CD1c-positive myeloid dendritic cell (primary cell): ENCODE measurements around the gene RREB1.

Source experiments
- DNase-seq: peaks from one replicate; pipeline ENCODE4 v3.0.0-alpha.2; 2016; ENCODE audit errors: extremely low spot score

Gene RREB1

DNA sequence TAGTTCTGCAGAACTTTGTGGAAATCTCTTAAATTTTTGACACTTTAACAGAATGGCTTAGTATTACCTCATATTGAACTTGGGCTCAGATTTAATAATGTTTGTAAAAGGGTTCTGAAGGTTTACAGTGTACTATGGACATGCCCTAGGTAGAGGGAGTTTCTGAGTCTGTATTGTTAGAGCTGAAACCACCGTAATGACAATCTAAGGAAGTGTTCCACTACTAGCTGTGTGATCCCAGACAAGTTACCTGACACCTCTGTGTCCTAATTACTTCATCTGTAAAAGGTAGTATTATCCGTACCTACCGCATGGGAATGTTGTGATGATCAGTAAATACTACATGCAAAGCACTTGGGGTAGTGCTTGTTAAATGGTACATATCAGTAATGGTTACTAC is 86.9 kb downstream of the RREB1 start:
- no peak for DNase-seq

DNA sequence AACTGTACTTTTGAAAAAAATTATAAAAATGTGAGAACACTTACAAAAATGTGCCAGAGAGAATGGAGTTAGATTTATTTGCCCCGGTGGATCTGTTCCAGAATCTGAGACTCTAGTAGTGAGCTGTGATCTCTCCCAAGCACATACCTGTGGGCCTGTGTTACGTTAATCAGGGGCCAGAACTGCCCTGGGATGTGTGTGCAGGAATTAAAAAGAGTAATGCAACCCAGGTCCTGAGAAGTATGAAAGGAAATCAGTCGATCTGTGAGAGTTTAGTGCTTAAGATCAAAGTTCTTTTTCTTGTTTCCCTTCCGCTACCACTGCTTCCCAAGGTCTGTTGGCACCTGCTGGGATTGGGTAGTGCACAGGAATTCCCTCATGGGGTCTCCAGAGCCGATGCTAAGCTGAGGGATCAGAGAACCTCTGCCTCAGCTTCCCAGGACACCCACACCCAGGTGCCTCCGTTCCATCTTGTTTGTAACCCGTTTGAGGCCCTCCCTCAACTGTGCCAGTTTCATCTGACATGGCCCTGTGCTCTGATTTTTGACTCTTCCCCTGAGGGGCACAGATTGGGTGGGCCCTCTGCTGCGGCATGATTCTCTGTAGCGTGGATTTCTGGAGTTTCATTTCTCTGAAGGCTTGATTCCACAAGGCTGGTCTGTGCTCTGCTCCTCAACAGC is 87.7 kb downstream of the RREB1 start:
- no peak for DNase-seq

DNA sequence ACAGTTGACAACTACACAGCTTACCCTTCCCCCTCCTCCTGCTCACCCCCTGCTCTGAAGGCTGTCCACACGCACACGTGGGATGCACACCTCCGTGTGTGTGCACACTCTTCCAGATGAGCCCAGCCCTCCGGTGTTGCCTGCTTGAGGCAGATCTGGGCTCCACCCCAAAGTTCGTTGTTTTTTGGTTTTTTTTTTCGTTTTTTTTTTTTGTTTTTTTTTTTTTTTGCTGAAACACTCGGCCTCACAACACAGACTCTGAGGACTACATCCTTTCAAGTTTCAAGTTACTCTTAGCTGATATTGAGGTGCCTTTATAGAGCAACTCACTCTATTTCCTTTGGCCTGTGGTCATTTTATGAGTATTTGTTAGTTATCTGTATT is 88.2 kb downstream of the RREB1 start:
- DNase-seq: no peak

DNA sequence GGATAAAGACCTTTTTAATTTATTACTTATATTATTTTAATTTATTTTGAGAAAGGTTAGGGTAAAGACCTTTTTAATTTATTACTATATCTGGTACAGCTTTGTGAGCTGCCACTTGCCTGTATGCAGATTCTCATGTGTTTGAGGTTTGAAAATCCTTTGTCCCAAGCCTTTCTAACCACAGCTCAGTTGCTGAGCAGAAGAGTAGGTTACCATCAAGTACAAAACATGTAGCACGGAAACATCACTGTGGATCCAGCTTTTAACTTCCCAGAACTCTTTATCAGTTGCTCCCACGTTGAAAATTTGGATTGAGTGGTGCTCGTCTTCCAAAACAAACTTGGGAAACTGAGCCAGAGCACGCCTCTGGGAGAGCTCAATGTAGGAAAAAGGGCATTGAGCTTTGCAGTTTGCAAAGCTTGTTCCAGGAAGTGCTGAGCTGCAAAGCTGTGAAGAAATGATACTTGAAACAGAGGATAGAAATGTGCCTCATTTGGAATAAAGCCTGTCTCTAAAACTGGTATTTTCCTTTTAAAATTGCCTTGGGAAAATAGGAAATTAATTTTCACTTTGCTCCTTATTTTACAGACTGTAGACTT is 89.0 kb downstream of the RREB1 start:
- no peak for DNase-seq

DNA sequence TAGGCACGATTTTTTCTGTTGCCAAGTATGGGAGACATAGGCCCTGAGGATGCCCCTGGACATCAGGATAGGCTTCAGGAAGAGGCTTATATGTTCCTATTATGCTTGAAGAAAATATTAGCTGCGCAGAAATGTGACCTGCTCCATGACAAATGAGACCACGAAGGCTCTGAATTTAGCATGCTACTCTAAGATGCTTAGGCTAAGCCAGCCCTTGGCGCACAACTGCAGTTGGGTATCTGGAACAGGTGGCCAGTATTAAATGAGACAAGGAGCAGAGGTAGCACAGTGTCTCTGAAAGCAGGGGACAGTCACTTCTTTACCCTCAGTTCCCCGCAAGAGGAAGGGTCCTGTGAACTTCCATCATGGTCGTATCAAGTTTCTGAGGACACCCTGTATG is 90.0 kb downstream of the RREB1 start:
- no peak for DNase-seq

DNA sequence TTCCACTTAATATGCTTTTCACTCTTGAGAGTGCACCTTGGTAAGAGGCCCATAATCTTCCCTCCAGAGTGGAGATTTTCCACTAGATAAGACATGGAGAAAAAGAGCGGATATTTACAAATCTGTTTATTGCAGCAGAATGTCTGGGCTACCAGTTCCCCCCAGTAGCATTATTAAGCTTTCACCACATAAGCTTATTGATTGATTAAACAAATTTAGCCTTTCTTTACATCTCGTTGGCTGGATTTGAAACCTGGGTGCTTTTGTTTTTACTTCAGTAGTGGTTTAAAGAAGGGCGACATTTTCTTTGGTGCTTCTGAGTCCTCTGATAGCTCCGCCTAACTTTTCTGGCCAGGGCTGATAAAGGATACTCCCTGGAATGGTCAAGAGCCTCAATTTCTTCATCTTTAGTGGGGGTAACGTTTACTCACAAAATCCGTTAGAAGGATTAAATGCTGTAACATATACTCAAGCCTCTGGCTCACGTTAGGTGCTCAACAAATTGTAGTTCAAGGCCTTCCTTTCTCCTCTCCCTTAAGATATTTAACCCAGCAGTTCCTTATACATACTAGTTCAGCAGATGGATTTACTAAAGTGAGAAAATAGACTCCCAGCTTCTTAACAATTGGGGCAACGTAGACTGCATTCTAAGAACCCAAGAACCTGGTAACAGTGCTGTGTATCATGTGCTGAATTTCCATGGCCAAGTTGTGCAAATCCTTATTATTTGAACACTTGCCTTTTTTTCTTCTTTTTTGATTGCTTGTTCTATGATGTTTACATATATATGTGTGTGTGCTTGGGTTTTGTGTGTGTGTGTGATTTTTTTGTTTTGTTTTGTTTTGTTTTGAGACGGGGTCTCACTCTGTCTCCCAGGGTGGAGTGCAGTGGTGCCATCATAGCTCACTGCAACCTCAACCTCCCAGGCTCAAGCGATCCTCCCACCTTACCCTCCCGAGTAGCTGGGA is 91.4 kb downstream of the RREB1 start:
- DNase-seq: no peak

DNA sequence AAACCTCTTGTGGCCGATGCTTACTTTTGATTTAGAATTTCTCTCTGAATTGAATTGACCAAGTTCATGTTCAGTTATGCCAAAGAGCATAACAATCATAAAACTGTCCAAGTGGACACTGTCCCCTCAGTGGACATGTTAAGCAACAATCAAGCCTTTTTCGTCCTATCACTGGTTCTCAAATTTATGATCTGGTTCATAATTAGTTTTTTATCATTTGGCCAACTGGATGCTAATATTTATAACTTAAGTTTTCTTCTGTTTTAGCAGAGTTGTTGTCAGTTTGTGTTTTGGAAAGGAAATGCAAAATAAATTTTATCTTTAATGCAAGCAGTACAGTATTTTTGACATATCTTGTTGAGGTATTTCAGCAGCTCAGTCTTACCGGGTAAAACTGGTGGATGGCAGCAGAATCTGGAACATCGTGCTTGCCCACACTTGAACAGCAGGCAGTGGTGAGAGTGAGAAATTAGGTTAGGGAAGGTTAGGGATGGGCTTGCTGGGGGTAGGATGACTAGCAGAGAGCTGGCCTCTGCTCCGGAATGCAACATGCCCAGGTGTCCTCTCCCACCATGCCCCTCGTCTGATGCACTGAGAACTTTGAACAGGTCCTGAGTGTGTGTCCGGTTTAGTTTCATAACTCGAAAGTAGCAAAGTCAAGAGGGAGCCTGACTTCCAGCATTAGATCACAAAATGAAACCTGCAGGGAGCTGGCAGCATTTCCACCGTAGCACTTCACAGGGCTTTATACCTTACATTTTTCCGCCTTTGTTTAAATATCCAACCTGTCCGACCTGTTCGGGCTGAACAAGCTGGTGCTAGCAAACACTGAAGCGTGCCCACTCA is 93.1 kb downstream of the RREB1 start:
- no peak for DNase-seq

DNA sequence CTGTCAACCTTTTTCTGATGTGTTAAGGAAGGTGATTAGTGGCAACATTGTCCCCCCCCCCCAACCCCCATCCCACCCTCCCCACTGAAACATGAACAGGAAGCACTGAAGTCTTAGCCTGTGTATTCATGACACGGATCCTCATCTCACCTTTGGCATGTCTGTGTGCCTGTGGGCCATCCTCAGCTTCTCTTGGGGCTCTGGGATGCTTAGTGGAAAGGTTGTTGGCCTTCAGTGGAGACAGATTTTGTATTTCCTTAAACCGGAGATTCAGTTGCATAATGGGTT is 93.6 kb downstream of the RREB1 start:
- no peak for DNase-seq

DNA sequence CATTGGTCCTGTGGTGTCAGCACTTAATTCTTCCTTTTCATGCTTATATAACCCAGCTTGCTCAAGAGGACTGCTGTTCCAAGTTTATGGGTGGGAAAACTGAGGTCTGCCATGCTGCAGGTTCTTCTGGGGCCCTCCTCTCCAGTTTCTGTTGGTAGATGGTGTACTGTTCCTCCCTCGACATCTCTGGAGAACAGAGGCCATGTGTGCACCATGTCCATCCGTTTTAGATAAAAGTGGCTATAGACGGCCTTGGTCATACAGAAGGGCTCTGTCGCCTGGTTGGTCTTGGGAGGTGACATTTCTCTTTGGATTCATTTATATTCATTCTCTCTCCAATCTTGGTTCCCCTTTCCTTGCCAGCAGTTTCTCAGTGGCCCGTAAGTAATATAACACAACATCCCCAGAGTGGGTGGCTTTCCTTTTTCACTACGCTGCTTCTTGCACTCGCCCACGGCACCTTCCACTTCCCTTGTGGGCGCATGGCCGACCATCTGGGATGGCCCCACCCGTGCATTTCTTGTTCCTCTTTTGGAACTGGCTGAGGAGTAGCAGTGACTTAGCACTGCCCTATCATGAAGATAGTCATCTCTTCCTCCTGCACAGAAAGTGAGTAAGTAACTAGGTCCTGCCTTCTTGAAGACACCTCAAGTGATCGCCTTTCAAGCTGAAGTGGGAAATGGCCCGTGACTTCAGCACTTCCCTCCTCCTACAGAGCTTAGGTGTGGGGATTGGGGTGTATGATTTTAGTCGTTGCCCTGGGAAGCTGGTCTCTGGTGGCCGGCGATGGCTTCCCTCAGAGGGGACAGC is 94.2 kb downstream of the RREB1 start:
- DNase-seq: peak; percentile 98

DNA sequence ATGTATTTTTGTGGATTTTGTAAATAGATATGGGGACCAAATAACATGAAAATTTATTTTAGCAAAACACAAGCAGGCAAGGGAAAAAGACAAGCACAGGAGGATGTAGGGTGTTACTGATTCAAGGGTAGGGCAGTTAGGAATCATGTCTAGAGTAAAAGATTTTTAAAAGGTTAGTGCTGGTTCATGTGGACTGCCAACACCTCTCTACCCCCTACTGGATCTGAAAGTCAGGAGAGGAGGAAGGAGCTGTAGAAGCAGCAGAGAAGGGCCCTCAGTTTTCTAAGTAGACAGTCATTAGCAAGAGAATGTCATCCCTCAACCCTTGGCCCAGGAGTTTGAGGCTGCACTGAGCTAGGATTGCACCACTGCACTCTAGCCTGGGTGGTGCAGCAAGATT is 95.2 kb downstream of the RREB1 start:
- DNase-seq: no peak

DNA sequence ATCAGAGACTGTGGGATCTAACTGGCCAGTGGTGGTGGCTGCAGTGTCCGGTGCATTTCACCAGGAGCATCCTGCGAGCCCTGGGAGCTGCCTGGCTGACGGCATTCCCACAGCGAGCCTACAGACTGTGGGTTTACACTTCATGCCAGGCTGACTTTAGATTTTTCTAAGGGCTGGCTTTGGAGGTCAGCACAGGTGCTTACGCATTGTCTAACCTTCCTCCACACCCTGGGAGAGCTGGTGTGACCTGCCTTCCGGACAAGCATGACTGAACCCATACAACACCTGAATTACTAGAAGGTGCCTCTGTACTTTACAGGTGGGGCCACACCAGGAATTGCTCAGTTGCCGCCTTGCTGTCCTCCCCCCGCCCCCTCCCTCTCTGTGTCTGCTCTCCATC is 96.2 kb downstream of the RREB1 start:
- no peak for DNase-seq

DNA sequence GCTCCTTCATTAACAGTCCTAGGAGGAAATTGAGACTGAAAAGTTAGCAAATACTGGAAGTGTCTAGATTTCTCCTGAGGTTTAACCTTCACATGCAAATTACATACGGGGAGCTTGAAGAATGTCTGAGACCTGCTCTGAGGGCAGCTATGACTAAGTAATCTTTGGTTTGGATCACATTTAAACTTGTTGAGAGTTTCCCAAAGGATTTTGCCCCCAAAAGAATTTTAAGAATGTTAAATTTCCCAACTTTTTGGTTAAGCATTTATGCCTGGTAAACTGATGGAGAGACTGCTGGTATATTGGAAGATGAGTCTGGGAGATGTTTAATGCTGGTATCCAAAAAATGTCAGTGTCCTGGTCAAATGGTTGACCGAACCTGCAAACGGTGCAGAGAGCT is 97.0 kb downstream of the RREB1 start:
- no peak for DNase-seq

DNA sequence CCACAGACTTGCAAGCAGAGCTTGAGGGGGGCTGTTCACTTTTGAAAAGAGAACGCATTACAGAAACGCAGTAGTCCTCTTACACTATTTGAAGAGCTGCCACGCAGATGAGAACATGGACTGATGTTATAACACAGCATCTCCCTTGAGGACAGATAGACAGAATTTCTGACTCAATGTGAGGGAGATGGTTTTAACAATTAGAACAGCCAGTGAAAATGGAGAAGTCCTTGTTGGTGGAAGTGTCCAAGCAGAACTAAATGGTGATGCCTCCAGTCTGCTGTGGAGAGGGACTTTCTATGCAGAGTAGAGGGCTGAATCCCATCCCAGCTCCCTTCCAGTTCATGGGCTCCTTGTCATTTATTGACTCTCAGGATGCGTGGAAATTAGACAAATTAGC is 100.0 kb downstream of the RREB1 start:
- DNase-seq: peak; percentile 42

DNA sequence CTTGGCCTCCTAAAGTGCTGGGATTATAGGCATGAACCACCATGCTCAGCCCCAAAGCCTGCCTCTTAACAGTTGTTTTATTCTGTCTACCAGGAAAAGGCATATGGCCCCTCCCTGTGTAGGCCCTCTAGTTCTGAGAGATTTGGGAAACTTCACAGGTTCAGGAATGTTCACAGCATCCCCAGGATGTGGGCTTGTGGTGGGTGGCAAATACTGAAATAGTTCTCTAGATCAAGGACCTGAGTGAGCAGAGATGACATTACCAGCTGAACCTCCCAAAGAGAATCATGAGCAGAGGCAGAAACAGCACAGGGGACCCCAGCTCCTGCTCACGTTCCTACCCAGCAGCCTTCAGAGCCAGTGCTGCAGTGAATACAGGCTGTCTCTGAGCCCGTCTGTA is 105.7 kb downstream of the RREB1 start:
- DNase-seq: no peak

DNA sequence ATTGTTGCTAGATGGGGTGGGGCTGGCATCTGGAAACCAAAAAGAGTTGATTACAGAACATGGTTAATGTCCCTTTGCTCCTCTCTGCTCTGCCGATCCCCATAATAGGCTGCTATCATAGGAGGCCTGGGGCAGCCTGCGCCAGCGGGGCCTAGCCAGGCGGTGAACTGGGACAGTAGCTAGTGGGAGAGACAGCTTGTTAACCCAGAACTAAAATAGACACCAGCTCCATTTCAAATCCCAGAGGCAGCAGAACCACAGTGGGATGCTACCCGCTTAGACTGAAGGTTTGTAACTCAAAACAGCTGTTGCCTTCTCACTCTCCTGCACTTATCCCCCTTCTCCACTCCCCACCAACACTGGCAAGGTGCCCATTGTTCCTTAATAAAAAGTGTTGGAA is 106.7 kb downstream of the RREB1 start:
- no peak for DNase-seq

DNA sequence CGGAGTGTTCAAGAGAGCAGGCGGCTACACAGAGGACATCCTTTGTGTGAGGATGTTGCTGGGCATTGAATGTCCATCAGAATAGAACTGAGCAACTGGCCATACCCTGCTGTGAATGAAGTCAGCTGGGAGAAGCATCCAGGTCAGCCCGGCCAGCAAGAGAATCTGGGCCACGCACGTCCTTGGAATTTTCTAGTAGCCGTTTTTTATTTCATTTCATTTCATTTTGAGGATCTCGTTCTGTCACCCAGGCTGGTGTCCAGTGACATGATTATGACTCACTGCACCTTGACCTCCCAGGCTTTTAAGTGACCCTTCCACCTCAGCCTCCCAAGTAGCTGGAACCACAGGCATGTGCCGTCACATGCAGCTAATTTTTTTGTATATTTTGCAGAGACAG is 107.4 kb downstream of the RREB1 start:
- no peak for DNase-seq

DNA sequence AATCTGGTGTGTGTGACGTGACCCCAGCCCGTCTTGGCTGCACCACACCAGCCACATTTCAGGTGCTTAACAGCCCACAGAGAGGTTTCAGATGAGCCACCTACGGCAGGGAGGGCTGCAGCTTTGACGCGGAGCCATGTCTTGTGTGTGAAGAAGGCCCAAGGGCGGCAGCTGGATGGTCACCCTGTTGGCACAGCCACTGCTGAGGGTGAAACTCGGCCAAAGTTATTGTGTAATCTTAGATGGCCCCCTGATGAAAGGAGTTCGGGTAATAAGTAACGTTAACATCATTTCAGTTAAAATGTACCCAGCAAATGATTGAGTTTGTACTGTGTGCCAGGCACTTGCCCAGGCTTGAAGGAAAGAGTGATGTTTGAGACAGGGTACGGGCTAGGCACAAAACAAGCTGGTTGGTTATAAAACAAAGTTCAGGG is 108.1 kb downstream of the RREB1 start:
- DNase-seq: no peak

DNA sequence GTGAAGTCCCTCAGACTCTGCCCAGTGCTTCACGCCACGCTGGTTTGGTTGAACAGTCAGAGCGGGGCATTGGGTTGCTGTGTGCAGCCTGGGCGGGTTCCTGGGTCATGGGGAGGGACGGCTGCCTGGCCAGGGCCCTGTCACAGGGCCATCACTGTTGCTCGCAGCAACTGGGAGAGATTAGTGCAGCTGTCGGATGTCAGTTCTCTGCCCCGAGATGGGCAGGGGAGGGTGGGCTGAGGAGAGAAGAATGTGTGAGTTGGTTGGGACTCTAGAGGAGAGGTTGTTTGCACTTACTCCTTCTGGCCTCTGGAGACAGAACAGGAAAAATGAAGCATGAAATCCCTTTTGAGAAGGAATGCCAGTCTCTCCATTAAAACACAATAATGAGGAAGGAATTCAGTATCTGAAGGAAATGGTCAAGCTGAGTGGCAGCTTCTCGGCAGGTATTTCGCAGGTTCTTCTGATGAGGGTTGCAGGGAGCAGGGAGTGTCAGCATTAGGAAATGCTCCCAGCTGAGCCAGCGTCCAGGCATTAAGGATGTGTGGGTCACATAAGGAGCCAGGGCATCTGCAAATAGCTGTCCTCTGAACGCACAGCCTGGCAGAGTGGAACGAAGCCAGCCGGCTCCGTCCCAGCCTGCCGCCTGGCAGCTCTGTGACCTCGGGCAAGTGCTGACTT is 109.3 kb downstream of the RREB1 start:
- DNase-seq: no peak

DNA sequence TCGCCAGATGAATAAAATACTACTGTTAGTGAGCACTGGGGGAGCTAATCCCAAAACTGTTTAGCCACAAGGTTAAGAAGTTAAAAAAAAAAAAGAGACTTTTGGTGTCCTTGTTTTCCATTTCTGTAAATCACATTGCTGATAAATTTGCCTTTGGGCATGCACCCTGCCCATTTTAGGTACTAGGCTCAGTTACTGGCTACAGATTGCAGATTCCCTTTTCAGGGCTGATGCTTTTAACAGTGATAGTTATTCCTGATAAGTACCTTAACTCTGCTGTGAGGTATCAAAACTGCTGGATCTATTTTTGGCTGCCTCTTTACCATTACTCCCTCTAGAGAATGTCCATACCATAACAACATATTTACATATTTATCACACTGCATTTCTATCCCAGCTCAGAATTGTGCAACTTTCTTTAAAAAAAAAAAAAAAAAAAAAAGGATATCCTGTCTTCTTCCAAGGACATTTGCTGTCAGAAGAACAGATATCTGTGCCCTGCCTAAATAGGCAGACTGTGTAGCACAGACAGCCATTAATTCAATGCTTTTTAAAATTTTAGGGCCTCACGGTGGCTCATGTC is 110.7 kb downstream of the RREB1 start:
- DNase-seq: no peak

DNA sequence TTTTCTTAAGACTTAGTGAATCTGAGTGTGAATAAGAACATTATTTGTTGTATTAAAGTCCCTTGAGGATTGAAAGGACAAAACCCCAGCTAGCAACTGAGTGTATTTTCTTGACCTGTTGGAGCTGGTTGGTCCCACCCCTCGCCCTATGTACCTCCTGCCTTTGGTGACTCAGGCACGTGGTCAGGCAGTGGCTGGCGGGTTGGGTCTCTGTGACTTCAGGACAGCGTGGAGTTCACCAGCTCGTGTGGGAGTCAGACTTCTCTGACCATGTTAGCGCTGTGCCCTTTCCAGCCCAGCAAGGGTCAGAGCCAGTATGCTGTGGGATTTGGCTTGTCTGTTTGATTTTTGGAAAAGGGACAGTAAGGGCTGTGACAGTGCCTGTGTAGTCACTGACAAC is 111.5 kb downstream of the RREB1 start:
- DNase-seq: peak; percentile 56
